ENCODE measurements around the gene SV2B. TPM values are rescaled to one million over a fixed set of nuclear protein-coding genes. Genes with fewer than 3 reads are reported as not detected.

Gene SV2B
- polyA plus RNA-seq, 2 of the 4 experiments (the other 2 are of a cell fraction) = 0.05 TPM; not detected in 1

DNA sequence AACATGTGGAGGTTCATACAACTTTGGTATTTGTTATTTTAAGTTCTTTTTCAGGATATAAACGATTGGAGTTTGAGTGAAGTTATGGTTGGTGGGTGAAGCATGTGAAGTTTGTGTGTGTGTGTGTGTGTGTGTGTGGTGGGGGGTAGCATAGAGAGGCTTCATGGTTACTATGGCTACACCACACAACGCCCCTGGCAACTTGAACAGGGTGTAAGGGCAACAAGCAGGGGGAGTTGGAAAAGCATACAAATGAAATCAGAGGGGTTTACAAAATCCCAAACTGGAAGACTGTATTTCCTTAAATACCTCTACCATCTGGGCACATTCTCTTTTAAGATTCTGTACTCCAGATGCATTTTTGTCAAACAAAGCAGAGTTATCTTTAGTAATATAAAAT, 207.5 kb downstream of the SV2B start:
- no peak for DNase-seq (ENCODE audit: low read depth in 1 of 2, low spot score in 1 of 2)
- POLR2A ChIA-PET = no interaction called here
- 3% methylated on average over 2 of the region's 2 CpGs for WGBS (ENCODE audit: missing lambda C conversion rate)
- FAIRE-seq = no peak
- ATAC-seq = no peak
- no peaks in the 10 kb centered on the region for H3K9me3 ChIP-seq
- no peaks in the 10 kb centered on the region for H3K4me1 ChIP-seq
- H3K4me3 ChIP-seq = no peak overlapping the region
- no peak for TF ChIP-seq HDAC2 (IDR thresholded peaks at IDR 0.05)
- TF ChIP-seq EHF (CRISPR knock-in tag; IDR thresholded peaks at IDR 0.05) = no peak
- no peak for TF ChIP-seq CHD4 (IDR thresholded peaks at IDR 0.05; ENCODE audit: borderline replicate concordance)
- TF ChIP-seq, protein P1, sequence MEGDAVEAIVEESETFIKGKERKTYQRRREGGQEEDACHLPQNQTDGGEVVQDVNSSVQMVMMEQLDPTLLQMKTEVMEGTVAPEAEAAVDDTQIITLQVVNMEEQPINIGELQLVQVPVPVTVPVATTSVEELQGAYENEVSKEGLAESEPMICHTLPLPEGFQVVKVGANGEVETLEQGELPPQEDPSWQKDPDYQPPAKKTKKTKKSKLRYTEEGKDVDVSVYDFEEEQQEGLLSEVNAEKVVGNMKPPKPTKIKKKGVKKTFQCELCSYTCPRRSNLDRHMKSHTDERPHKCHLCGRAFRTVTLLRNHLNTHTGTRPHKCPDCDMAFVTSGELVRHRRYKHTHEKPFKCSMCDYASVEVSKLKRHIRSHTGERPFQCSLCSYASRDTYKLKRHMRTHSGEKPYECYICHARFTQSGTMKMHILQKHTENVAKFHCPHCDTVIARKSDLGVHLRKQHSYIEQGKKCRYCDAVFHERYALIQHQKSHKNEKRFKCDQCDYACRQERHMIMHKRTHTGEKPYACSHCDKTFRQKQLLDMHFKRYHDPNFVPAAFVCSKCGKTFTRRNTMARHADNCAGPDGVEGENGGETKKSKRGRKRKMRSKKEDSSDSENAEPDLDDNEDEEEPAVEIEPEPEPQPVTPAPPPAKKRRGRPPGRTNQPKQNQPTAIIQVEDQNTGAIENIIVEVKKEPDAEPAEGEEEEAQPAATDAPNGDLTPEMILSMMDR (IDR thresholded peaks at IDR 0.05) = no peak
- TF ChIP-seq MYC (IDR thresholded peaks at IDR 0.05; ENCODE audit: borderline replicate concordance, low read length) = no peak
- no peak for TF ChIP-seq CEBPB (IDR thresholded peaks at IDR 0.05)
- TF ChIP-seq TP53 (CRISPR knock-in tag; IDR thresholded peaks at IDR 0.05) = no peak
- CTCF ChIA-PET = interaction anchor here (0.8 to 2.3 kb wide), 2 partner anchors 18 to 770 kb away, joined by 3 to 8 read pairs; no protein-coding TSS in a partner anchor
- no peak overlapping the region for H3K4me2 ChIP-seq
- no peak overlapping the region for H3K27ac ChIP-seq

GRCh38 chr15:91308199-91308598, 208.1 kb downstream of the SV2B start:
- no peak for DNase-seq (ENCODE audit: low read depth in 1 of 2, low spot score in 1 of 2)
- no peak for TF ChIP-seq HDAC2 (IDR thresholded peaks at IDR 0.05)
- TF ChIP-seq HOXA7 (CRISPR knock-in tag; IDR thresholded peaks at IDR 0.05) = no peak
- TF ChIP-seq, protein P2, sequence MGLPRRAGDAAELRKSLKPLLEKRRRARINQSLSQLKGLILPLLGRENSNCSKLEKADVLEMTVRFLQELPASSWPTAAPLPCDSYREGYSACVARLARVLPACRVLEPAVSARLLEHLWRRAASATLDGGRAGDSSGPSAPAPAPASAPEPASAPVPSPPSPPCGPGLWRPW (IDR thresholded peaks at IDR 0.05) = no peak
- no peak for TF ChIP-seq RNF2 (IDR thresholded peaks at IDR 0.05; ENCODE audit: borderline replicate concordance, low read depth)
- TF ChIP-seq EHF (CRISPR knock-in tag; IDR thresholded peaks at IDR 0.05) = no peak
- no peak for TF ChIP-seq HEYL (CRISPR knock-in tag; IDR thresholded peaks at IDR 0.05)
- no peak for TF ChIP-seq KDM1A (IDR thresholded peaks at IDR 0.05; ENCODE audit: low read depth)
- TF ChIP-seq, protein P3, sequence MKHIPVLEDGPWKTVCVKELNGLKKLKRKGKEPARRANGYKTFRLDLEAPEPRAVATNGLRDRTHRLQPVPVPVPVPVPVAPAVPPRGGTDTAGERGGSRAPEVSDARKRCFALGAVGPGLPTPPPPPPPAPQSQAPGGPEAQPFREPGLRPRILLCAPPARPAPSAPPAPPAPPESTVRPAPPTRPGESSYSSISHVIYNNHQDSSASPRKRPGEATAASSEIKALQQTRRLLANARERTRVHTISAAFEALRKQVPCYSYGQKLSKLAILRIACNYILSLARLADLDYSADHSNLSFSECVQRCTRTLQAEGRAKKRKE (CRISPR knock-in tag; IDR thresholded peaks at IDR 0.05; ENCODE audit: low read depth) = no peak
- no peak for TF ChIP-seq JUNB (IDR thresholded peaks at IDR 0.05)
- no peak for TF ChIP-seq NR3C1 (IDR thresholded peaks at IDR 0.05)
- TF ChIP-seq RARB (CRISPR knock-in tag; IDR thresholded peaks at IDR 0.05) = no peak
- TF ChIP-seq, protein P4, sequence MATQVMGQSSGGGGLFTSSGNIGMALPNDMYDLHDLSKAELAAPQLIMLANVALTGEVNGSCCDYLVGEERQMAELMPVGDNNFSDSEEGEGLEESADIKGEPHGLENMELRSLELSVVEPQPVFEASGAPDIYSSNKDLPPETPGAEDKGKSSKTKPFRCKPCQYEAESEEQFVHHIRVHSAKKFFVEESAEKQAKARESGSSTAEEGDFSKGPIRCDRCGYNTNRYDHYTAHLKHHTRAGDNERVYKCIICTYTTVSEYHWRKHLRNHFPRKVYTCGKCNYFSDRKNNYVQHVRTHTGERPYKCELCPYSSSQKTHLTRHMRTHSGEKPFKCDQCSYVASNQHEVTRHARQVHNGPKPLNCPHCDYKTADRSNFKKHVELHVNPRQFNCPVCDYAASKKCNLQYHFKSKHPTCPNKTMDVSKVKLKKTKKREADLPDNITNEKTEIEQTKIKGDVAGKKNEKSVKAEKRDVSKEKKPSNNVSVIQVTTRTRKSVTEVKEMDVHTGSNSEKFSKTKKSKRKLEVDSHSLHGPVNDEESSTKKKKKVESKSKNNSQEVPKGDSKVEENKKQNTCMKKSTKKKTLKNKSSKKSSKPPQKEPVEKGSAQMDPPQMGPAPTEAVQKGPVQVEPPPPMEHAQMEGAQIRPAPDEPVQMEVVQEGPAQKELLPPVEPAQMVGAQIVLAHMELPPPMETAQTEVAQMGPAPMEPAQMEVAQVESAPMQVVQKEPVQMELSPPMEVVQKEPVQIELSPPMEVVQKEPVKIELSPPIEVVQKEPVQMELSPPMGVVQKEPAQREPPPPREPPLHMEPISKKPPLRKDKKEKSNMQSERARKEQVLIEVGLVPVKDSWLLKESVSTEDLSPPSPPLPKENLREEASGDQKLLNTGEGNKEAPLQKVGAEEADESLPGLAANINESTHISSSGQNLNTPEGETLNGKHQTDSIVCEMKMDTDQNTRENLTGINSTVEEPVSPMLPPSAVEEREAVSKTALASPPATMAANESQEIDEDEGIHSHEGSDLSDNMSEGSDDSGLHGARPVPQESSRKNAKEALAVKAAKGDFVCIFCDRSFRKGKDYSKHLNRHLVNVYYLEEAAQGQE (IDR thresholded peaks at IDR 0.05) = no peak
- TF ChIP-seq USF2 (IDR thresholded peaks at IDR 0.05) = no peak
- no peak for TF ChIP-seq BCL3 (IDR thresholded peaks at IDR 0.05)
- no peak for TF ChIP-seq MAFK (IDR thresholded peaks at IDR 0.05; ENCODE audit: partially characterized antibody)
- TF ChIP-seq ZNF302 (CRISPR knock-in tag; IDR thresholded peaks at IDR 0.05) = no peak
- TF ChIP-seq POLR2AphosphoS2 (conservative IDR thresholded peaks at IDR 0.05; ENCODE audit: low read length) = no peak
- no peak for TF ChIP-seq HOXB5 (CRISPR knock-in tag; IDR thresholded peaks at IDR 0.05)
- no peak for TF ChIP-seq CHD2 (IDR thresholded peaks at IDR 0.05; ENCODE audit: low read length, partially characterized antibody)
- FAIRE-seq = no peak
- H3K27ac ChIP-seq = no peak overlapping the region
- no peak for ATAC-seq
- H3K4me2 ChIP-seq = no peak overlapping the region
- no peak overlapping the region for H3K4me3 ChIP-seq
- 14% methylated on average over 4 of the region's 4 CpGs for WGBS (ENCODE audit: missing lambda C conversion rate)
- ChIA-PET POLR2A (no interaction called here), CTCF (interaction anchor here (1.7 to 3.1 kb wide), 3 partner anchors 10 to 775 kb away, joined by 3 to 8 read pairs (median 7); no protein-coding TSS in a partner anchor)
- no peaks in the 10 kb centered on the region for H3K4me1 ChIP-seq
- no peaks in the 10 kb centered on the region for H3K9me3 ChIP-seq
